ENCODE measurements around the gene UBE2QL1.

DNA sequence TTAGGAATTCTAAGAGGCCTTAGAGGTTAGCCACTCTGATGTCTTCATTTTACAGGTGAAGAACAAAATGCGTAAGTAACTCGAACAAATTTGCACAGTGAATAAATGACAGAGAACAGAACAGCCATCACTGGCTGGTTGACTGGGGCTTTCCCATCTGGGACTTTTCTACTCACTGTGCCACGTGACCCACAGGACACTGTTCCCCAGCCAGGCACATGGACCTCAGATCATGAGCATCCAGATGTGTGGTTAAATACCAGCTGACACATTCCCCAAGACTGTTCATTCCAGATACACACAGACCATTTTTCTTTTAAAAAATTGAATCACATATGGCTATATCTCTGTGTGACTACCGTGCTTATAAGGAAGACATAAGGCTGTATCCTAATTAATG is 44.5 kb upstream of the UBE2QL1 start:
- no peak for TF ChIP-seq ZFHX2 (tag by site-specific recombination; conservative IDR thresholded peaks at IDR 0.05)
- TF ChIP-seq CTCF (tag by site-specific recombination; IDR thresholded peaks at IDR 0.05) = no peak
- TF ChIP-seq, protein P1, sequence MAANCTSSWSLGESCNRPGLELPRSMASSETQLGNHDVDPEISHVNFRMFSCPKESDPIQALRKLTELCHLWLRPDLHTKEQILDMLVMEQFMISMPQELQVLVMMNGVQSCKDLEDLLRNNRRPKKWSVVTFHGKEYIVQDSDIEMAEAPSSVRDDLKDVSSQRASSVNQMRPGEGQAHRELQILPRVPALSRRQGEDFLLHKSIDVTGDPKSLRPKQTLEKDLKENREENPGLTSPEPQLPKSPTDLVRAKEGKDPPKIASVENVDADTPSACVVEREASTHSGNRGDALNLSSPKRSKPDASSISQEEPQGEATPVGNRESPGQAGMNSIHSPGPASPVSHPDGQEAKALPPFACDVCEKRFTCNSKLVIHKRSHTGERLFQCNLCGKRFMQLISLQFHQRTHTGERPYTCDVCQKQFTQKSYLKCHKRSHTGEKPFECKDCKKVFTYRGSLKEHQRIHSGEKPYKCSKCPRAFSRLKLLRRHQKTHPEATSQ (tag by site-specific recombination; IDR thresholded peaks at IDR 0.05) = no peak
- TF ChIP-seq ZNF292 (tag by site-specific recombination; IDR thresholded peaks at IDR 0.05; ENCODE audit: borderline replicate concordance, low read depth) = no peak

Measured in HEK293 (cell line).